OCI-LY7 (cell line): Measurements from ENCODE around the gene SLC6A12. TPM values are rescaled to one million over a fixed set of nuclear protein-coding genes. Genes with fewer than 3 reads are reported as not detected.

Experiments
- BruUV-seq: library from RNA; stranded (reverse); fragments of 400-500 nt; replicated peaks from 2 replicates; lab custom pipeline; 2021; lab: Mats Ljungman, UMichigan
- CTCF ChIA-PET: fragments of 300-600 bp; sonication (Branson Sonifier 250); formaldehyde crosslinking; loops from one replicate; lab custom pipeline; 2022; ENCODE audit warnings: antibody characterized with exemption; ENCODE audit not compliant: unreplicated experiment; lab: Charles Lee
- POLR2A ChIA-PET: fragments of 300-600 bp; sonication (Branson Sonifier 250); formaldehyde crosslinking; loops from one replicate; lab custom pipeline; 2022; ENCODE audit warnings: antibody characterized with exemption; lab: Charles Lee
- DNase-seq: peaks from one replicate; pipeline ENCODE4 v3.0.0-alpha.2; 2015; ENCODE audit warnings: low spot score
- H2AFZ ChIP-seq: fragments of 200-600 bp; sonication (generic), shearing (Covaris generic); 2 replicates; pipeline ENCODE4 v1.6.1; 2014; ENCODE audit warnings: mild to moderate bottlenecking, antibody characterized with exemption, low read length, moderate library complexity
- H3K27ac ChIP-seq: fragments of 200-600 bp; sonication (generic); 2 replicates; pipeline ENCODE4 v1.5.1; 2014; ENCODE audit warnings: mixed run types, low read depth, mild to moderate bottlenecking, moderate library complexity, low read length, inconsistent platforms; ENCODE audit not compliant: poor library complexity, severe bottlenecking
- H3K36me3 ChIP-seq: fragments of 200-600 bp; sonication (generic); 2 replicates; pipeline ENCODE4 v1.6.1; 2014; ENCODE audit warnings: mild to moderate bottlenecking, antibody characterized with exemption, low read length, moderate library complexity, mixed read lengths; ENCODE audit not compliant: insufficient read depth
- H3K4me1 ChIP-seq: fragments of 200-600 bp; sonication (generic); 2 replicates; pipeline ENCODE4 v1.5.1; 2014; ENCODE audit warnings: mild to moderate bottlenecking, low read length; ENCODE audit not compliant: insufficient read depth, poor library complexity, severe bottlenecking
- H3K4me2 ChIP-seq: fragments of 200-600 bp; sonication (generic); 2 replicates; pipeline ENCODE4 v1.6.1; 2014; ENCODE audit warnings: mild to moderate bottlenecking, low read length
- H3K4me3 ChIP-seq: fragments of 200-600 bp; sonication (generic); 2 replicates; pipeline ENCODE4 v1.5.1; 2014; ENCODE audit warnings: mild to moderate bottlenecking, low read depth, low read length; ENCODE audit not compliant: poor library complexity, severe bottlenecking
- H3K79me2 ChIP-seq: fragments of 200-600 bp; sonication (generic); 2 replicates; pipeline ENCODE4 v1.6.1; 2016; ENCODE audit warnings: low read depth, mild to moderate bottlenecking, low read length, moderate library complexity, mixed read lengths; ENCODE audit not compliant: insufficient read depth
- H3K9me2 ChIP-seq: fragments of 200-600 bp; sonication (generic); 2 replicates; pipeline ENCODE4 v1.6.1; 2016; ENCODE audit warnings: mild to moderate bottlenecking, low read length, mixed read lengths; ENCODE audit not compliant: insufficient read depth
- H3K9me3 ChIP-seq: fragments of 200-600 bp; sonication (generic); 2 replicates; pipeline ENCODE4 v1.6.1; 2014; ENCODE audit warnings: mild to moderate bottlenecking, mixed run types, low read length, mixed read lengths
- H4K20me1 ChIP-seq: fragments of 200-600 bp; sonication (generic); 2 replicates; pipeline ENCODE4 v1.6.1; 2014; ENCODE audit warnings: mild to moderate bottlenecking, antibody characterized with exemption, low read length, moderate library complexity, mixed read lengths; ENCODE audit not compliant: insufficient read depth
- EZH2phosphoT487 ChIP-seq: fragments of 200-600 bp; sonication (generic); IDR thresholded peaks from 2 replicates; pipeline ENCODE4 v1.6.1; 2018; ENCODE audit warnings: low read depth, borderline replicate concordance, mild to moderate bottlenecking, mixed run types, antibody characterized with exemption, low read length, moderate library complexity, mixed read lengths
- intact Hi-C: fragments of 100-400 bp; cut with micrococcal nuclease; formaldehyde crosslinking; loops from one replicate; pipeline ENCODE4 v1.10.0; 2022; ENCODE audit not compliant: unreplicated experiment
- total RNA-seq, 2 experiments: library from RNA; depleted of rRNA in 1 of 2; stranded (reverse); fragments of >200 nt in 1 of 2; shearing (Covaris generic) in 1 of 2; gene quantifications; 2 replicates each; pipeline ENCODE4 v1.2.3, GENCODE V29; 2014 to 2022
- TF ChIP-seq, protein P1 (sequence below): fragments of 200-600 bp; sonication (generic); conservative IDR thresholded peaks from 2 replicates; pipeline ENCODE4 v1.5.1; 2014; ENCODE audit warnings: mild to moderate bottlenecking, antibody characterized with exemption, low read length, moderate library complexity, mixed read lengths

Gene SLC6A12
- total RNA-seq, 2 experiments from 2014 or later = not detected

DNA sequence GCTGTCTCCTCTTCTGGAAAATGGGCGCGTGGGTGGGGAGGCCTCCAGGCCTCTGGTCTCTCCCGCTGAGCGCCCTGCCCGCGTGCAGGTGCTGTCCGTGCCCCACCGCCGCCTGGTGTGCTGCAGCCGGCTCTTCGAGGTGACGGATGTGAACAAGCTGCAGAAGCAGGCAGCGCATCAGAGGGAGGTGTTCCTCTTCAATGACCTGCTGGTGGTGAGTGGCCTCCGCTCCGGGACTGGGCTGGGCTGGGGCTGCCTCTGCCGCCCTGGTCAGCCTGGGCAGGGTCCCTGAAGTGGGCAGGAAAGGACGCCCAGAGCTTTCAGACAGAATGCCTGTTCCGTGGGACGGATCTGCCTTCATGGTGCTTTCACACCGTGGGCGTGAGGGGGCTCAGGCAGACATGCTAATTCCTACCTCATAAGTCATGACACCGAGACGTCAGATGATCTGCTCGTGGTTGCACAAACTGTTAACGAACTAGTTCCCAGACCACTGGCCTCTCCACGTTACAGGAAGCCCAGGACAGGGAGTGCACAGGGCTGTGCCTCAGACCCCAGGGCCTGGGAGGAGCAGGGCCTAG is 50.5 kb downstream of the SLC6A12 start:
- Histone ChIP-seq H3K4me3 (no peak overlapping the region), H3K4me2 (no peak overlapping the region), H3K9me3 (no peaks in the 10 kb centered on the region), H3K4me1 (peaks cover 4% of the 10 kb centered on the region), H4K20me1 (no peaks in the 10 kb centered on the region), H3K79me2 (no peaks in the 10 kb centered on the region), H2AFZ (no peak overlapping the region), H3K9me2 (no peaks in the 10 kb centered on the region), H3K36me3 (no peaks in the 10 kb centered on the region), H3K27ac (no peak overlapping the region)
- no TSS peak for BruUV-seq
- ChIA-PET POLR2A (no interaction called here), CTCF (no interaction called here)
- DNase-seq = no peak
- intact Hi-C loops = no loop called here
- TF ChIP-seq, protein P1, sequence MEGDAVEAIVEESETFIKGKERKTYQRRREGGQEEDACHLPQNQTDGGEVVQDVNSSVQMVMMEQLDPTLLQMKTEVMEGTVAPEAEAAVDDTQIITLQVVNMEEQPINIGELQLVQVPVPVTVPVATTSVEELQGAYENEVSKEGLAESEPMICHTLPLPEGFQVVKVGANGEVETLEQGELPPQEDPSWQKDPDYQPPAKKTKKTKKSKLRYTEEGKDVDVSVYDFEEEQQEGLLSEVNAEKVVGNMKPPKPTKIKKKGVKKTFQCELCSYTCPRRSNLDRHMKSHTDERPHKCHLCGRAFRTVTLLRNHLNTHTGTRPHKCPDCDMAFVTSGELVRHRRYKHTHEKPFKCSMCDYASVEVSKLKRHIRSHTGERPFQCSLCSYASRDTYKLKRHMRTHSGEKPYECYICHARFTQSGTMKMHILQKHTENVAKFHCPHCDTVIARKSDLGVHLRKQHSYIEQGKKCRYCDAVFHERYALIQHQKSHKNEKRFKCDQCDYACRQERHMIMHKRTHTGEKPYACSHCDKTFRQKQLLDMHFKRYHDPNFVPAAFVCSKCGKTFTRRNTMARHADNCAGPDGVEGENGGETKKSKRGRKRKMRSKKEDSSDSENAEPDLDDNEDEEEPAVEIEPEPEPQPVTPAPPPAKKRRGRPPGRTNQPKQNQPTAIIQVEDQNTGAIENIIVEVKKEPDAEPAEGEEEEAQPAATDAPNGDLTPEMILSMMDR = no peak
- TF ChIP-seq EZH2phosphoT487 = no peak

DNA sequence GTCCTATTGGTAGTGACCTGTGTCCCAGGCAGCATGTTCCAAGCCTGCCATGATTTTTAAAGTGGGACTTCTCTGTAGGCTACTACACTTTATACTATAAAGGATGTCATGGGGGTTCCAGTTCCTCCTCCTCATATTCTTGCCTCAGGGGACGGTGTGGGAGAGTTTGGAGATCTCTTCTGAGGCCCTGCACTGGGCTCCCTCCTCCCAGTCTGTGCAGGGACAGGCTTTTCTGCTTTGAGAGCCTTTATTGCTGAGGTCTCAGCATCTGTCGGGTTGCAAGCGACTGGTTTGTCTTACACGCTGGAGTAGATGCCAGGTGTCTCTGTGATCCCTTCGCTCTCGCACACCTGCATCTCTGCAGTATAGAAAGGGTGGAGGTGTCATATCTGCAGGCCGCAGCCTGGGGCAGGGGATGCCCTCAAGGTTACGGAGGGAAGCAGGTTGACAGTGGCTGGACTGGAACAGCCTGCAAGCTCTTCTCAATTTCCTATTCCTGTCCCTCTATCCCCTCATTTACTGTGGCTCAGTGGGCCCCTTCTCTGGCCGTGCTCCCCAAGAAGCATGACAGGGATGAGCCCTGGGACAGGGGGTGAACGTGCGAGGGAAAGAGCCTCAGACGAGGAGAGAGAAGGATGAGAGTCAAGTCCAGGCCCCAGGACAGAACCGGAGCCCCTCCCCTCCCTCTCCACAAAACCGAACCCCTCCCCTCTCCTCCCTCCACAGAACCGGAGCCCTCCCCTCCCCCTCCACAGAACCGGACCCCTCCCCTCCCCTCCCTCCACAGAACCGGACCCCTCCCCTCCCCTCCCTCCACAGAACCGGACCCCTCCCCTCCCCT is 51.3 kb downstream of the SLC6A12 start:
- Histone ChIP-seq H3K9me3 (no peaks in the 10 kb centered on the region), H3K36me3 (no peaks in the 10 kb centered on the region), H2AFZ (no peak overlapping the region), H3K4me3 (no peak overlapping the region), H3K79me2 (no peaks in the 10 kb centered on the region), H4K20me1 (no peaks in the 10 kb centered on the region), H3K4me2 (no peak overlapping the region), H3K9me2 (no peaks in the 10 kb centered on the region), H3K27ac (no peak overlapping the region), H3K4me1 (peaks cover 4% of the 10 kb centered on the region)
- ChIA-PET CTCF (no interaction called here), POLR2A (no interaction called here)
- BruUV-seq = no TSS peak
- DNase-seq = peak; percentile 46
- no peak for TF ChIP-seq EZH2phosphoT487
- TF ChIP-seq, protein P1 = no peak
- intact Hi-C loops = no loop called here

DNA sequence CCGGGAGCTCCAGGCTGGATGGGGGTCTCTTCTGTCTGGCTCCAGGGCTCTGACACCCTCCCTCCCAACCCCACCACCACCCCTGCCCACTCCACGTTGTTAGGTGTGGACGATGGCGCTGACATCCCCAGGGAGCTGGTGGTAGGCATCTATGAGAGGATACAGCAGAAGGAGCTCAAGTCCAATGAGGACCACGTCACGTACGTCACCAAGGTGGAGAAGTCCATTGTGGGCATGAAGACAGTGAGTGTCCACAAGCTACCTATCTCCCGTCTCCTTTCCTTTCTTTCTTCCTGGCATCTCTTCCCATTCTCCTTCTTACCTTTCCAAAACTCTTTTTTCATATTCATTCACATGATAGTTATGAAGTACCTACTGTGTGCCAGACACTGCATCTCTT is 52.1 kb downstream of the SLC6A12 start:
- Histone ChIP-seq H3K36me3 (no peaks in the 10 kb centered on the region), H3K4me1 (peaks cover 4% of the 10 kb centered on the region), H3K4me3 (no peak overlapping the region), H3K79me2 (no peaks in the 10 kb centered on the region), H2AFZ (no peak overlapping the region), H3K27ac (no peak overlapping the region), H3K9me3 (no peaks in the 10 kb centered on the region), H3K4me2 (no peak overlapping the region), H3K9me2 (no peaks in the 10 kb centered on the region), H4K20me1 (no peaks in the 10 kb centered on the region)
- CTCF ChIA-PET = no interaction called here
- DNase-seq = no peak
- POLR2A ChIA-PET = no interaction called here
- BruUV-seq = no TSS peak
- TF ChIP-seq, protein P1 = no peak
- no peak for TF ChIP-seq EZH2phosphoT487
- intact Hi-C loops = no loop called here
